Mucosa of descending colon (tissue), 3 donors: ENCODE data around the gene GPLD1. TPM values are rescaled to one million over a fixed set of nuclear protein-coding genes. Genes with fewer than 3 reads are reported as not detected.
A peak's percentile ranks its signal among the peaks of the same experiment; 100 is the strongest.

Experiments used
- ATAC-seq: fragments of 200-7000 bp; cut with Tn5 transposase; one replicate; pipeline ENCODE4 v1.9.1; 2020; ENCODE audit warnings: mild to moderate bottlenecking, moderate library complexity
- DNase-seq, 3 donors: peaks; one replicate each; pipeline ENCODE4 v3.0.0-alpha.2; 2020
- H3K36me3 ChIP-seq: fragments of 200-600 bp; one replicate; pipeline ENCODE4 v1.8.0; 2021; ENCODE audit warnings: low read depth, mild to moderate bottlenecking
- H3K4me1 ChIP-seq: fragments of 200-600 bp; one replicate; pipeline ENCODE4 v1.8.0; 2021; ENCODE audit warnings: low read depth, mild to moderate bottlenecking
- H3K4me3 ChIP-seq: fragments of 200-600 bp; one replicate; pipeline ENCODE4 v1.8.0; 2021; ENCODE audit warnings: mild to moderate bottlenecking
- H3K9me3 ChIP-seq: fragments of 200-600 bp; one replicate; pipeline ENCODE4 v1.8.0; 2021; ENCODE audit warnings: mild to moderate bottlenecking
- CTCF ChIP-seq: fragments of 200-600 bp; IDR thresholded peaks from one replicate; pipeline ENCODE4 v1.8.0; 2022; ENCODE audit warnings: antibody characterized with exemption, mild to moderate bottlenecking
- intact Hi-C, 2 donors: fragments of 100-400 bp; cut with DNase I in 1 of 2; cut with micrococcal nuclease in 1 of 2; formaldehyde crosslinking; loops; one replicate each; pipeline versions ENCODE4 v1.11.0 to v1.11.1; 2022; cut with DNase I, micrococcal nuclease
- total RNA-seq, 3 donors: library from RNA; stranded (reverse); fragmentation: NEBNext Ultra II Directional in 2 of 3; extraction: Animal tissue kit (Norgen Biotek cat#: 25700) in 2 of 3; gene quantifications; one replicate each; pipeline versions ENCODE4 v1.2.1 to v1.2.4, GENCODE V29; 2021 to 2023
- donor health status: DM: no; HTN: no; CAD: no; lungs with moderate emphysema.
- donor health status: DM: no; HTN: no; CAD: no.
- donor health status: DM: no; HTN: yes; CAD: no.

The GPLD1 gene
- total RNA-seq, 3 donors from 2014 or later, result 0.36 to 5.8 (median 1.8) TPM

GRCh38 chr6:24432611-24433010 lies 56.8 kb downstream of the GPLD1 start:
- no peak for ATAC-seq
- no peaks in the 10 kb centered on the region for H3K4me1 ChIP-seq
- no peak for TF ChIP-seq CTCF
- H3K4me3 ChIP-seq, result no peak overlapping the region
- H3K9me3 ChIP-seq, result no peaks in the 10 kb centered on the region
- H3K36me3 ChIP-seq, result no peaks in the 10 kb centered on the region
- intact Hi-C loops, result loop anchor here in 1 of 2 donors (5.0 kb wide), 1 partner anchor 275 kb away; no protein-coding TSS in a partner anchor
- DNase-seq, result no peak

- Histone ChIP-seq H3K9me3 (no peaks in the 10 kb centered on the region), H3K4me1 (no peaks in the 10 kb centered on the region), H3K4me3 (no peak overlapping the region), H3K36me3 (no peaks in the 10 kb centered on the region)
- DNase-seq (peak in 1 of 3 donors; percentile 49), ATAC-seq (peak; percentile 67)
- intact Hi-C loops, result loop anchor here in 1 of 2 donors (5.0 kb wide), 1 partner anchor 276 kb away; no protein-coding TSS in a partner anchor
- peak; percentile 23 for TF ChIP-seq CTCF
These were observed 58.3 kb downstream of the GPLD1 start for GRCh38 chr6:24431045-24431451.

- no peaks in the 10 kb centered on the region for H3K4me1 ChIP-seq
- H3K36me3 ChIP-seq, result no peaks in the 10 kb centered on the region
- DNase-seq, result no peak
- TF ChIP-seq CTCF, result no peak
- intact Hi-C loops, result loop anchor here in 1 of 2 donors (5.0 kb wide), 1 partner anchor 277 kb away; no protein-coding TSS in a partner anchor
- no peak for ATAC-seq
- no peaks in the 10 kb centered on the region for H3K9me3 ChIP-seq
- H3K4me3 ChIP-seq, result no peak overlapping the region
These were observed 59.3 kb downstream of the GPLD1 start for GRCh38 chr6:24430086-24430485.

GRCh38 chr6:24429146-24429545 lies 60.2 kb downstream of the GPLD1 start:
- ATAC-seq (no peak), DNase-seq (no peak)
- Histone ChIP-seq H3K36me3 (no peaks in the 10 kb centered on the region), H3K9me3 (no peaks in the 10 kb centered on the region), H3K4me1 (no peaks in the 10 kb centered on the region), H3K4me3 (no peak overlapping the region)
- intact Hi-C loops, result no loop called here
- TF ChIP-seq CTCF, result no peak

- DNase-seq (no peak), ATAC-seq (no peak)
- Histone ChIP-seq H3K9me3 (no peaks in the 10 kb centered on the region), H3K4me1 (no peaks in the 10 kb centered on the region), H3K36me3 (no peaks in the 10 kb centered on the region), H3K4me3 (no peak overlapping the region)
- intact Hi-C loops, result no loop called here
- no peak for TF ChIP-seq CTCF
These were observed 60.8 kb downstream of the GPLD1 start for GRCh38 chr6:24428615-24429014.
